GM19372 (cell line): ENCODE data around the gene EIF4G3.
A peak's percentile ranks its signal among the peaks of the same experiment; 100 is the strongest.

Experiments
- ATAC-seq: cut with Tn5 transposase; IDR thresholded peaks from one replicate; pipeline ENCODE4 v1.9.1; 2021; ENCODE audit warnings: mild to moderate bottlenecking, low read depth, moderate library complexity; ENCODE audit not compliant: unreplicated experiment

The EIF4G3 gene

DNA sequence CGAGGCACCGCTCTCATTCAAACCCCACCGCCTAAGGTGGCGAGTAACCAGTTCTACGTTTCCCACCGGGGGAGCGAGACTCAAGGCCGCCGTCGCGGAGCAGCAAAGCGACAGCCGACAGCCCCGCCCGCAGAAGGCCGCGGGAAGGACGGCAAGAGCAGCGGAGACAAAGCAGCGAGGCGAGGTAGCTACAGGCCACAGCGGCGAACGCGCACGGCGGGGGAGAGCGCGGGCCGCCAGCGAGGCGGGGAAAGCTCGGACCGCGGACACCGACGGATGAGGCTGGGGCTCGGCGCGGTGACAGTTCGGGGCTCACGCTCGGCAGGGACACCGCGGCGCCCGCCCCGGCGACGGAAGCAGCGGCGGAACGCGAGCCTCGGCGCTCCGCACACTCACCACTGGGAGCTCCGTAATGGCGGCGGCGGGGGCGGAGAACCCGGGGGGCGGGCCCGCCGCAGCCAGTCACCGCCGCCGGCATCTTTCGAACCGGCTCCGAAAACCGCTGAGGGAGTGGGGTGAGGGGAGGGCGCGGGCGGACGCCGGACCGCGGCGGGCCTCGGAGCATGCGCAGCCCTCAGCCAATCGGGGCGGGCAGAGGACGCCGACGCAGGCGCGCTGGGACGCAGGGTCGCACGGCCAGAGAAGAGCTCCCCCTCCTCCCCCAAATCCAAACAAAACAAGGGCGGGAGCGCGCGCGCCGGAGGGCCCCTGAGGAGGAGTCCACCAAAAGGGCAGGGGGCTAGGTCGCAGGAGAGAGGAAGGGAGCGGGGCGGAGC, 390.3 kb downstream of the EIF4G3 start:
- ATAC-seq, result peak; percentile 72

DNA sequence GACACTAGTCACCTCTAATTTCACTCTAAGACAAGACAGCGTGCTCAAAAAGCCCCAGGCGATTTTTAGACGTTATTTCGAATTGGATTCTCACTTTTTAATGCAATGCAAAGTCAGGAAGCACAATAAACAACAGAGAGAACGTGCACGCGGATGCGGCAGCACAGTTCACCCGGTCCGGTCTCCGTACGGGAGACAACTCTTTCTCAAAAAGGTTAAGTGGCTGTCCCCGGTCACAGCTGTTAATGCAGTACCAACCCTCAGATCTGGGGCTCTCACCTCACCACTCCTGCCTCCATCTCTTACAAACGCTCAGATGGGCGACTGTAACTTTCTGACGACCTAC, 390.8 kb downstream of the EIF4G3 start:
- no peak for ATAC-seq

DNA sequence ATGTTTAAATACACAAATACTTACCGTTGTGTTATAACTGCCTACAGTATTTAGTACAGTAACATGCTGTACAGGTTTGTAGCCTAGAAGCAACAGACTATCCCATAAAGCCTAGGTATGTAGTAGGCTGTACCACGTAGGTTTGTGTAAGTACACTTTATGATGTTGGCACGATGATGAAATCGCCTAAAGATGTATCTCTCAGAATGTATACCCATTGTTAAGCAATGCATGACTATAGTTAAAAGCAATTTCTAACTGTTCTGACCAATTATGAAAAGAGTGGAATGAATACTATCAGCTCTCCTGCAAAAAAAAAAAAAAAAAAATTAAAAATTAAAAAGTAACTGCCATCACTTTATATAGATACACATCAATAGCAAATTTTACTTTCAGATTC, 401.0 kb downstream of the EIF4G3 start:
- ATAC-seq, result no peak

DNA sequence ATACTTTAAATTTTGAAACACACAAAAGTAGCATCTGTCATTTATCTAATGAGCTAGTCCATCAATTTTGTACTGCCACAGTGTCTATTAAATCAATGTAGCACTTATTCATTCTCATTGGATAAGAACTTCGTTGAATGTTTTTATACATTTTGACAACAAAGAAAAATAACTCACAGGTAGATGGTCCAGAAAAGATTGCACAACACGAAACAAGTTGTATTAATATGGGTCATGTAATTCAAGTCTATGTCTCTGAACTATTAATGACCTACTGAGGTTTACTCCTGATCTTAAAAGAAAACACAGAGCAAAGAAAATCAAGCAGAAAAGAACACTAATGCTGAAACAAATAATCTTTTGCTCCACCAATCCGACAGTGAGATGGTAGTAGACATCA, 404.9 kb downstream of the EIF4G3 start:
- ATAC-seq, result no peak

DNA sequence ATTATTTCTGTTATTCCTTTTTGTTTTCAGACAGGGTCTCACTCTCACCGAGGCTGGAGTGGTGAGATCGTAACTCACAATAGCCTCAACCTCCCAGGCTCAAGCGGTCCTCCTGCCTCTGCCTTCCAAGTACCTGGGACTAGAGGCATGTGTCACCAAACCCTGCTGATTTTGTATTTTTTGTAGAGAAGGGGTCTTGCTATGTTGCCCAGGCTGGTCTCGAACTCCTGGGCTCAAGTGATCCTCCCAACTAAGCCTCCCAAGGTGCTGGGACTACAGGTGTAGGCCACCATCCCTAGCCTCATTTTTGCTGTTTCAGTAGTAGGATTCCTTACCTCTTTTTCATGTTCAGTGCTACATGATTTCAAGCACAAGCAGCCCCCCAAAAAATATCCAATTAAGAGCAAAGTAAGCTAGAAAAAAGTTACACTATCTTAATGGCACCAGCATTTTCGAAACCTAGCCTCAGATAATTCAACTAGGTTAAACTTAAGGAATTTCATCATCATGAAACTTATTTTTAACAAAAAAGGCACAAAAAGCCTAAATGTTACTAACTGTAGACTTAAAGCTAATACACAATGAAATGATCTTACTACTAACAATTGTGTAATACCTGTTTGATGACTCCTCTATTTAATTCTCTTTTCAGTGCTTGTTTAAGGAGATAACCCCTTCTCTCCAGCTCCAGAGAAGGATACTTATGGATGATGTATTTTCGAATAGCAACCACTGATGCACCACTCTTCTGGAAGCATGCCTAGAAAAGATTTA, 406.2 kb downstream of the EIF4G3 start:
- no peak for ATAC-seq

DNA sequence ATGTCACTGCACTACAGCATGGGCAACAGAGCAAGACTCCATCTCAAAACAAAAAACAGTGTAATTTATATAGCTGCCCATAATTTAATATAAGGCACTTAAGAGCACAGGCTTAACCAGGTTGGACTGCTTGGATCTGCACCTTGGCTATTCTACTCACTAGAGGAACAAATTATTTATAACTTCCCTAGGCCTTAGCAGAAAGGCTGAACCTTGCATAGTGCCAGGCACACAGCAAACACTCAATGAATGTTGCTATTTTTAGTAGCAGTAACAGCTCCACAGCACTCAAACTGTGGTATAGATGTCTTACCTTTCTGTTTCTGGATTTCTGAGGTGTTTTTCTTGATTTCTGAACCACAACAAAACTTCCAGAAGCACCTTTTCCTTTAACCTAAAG, 409.4 kb downstream of the EIF4G3 start:
- ATAC-seq, result no peak

DNA sequence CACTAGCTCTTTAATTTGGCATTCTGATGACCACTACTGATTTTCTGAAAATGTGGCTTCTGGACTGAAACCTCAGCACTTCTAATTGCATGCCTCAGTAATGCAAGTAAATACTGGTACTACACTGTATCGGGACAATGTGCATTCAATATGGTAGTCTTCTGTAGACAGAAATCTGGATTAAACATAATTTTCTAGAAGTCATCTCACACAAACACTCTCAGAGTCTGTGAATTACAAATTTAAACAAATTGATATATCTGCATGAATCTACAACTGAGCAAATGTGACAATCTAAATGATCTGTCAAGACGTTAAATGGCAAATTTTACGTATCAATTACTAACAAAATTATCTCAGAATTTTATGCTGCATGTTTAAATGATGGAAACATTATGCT, 413.3 kb downstream of the EIF4G3 start:
- ATAC-seq, result no peak

DNA sequence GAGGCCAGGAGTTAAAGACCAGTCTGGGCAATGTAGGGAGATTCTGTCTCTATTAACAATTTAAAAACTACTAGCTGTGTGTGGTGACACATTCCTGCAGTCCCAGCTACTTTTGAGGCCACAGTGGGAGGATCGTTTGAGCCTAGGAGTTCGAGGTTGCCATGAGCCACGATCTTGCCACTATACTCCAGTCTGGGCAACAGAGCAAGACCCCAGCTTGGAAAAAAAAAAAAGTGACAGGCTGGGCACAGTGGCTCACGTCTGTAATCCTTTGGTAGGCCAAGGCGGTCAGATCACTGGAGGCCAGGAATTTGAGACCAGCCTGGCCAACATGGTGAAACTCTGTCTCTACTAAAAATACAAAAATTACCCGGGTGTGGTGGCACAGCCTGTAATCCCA, 416.4 kb downstream of the EIF4G3 start:
- no peak for ATAC-seq
